GM12801 (cell line): Measurements from ENCODE around the gene IFRD2.

Experiments
- CTCF ChIP-seq: IDR thresholded peaks from one replicate; pipeline ENCODE4 v1.5.1; 2011; ENCODE audit warnings: control low read depth; ENCODE audit not compliant: insufficient read length; ENCODE audit errors: extremely low read depth

IFRD2 gene

GRCh38 chr3:50323092-50323600, 30.9 kb upstream of the IFRD2 start:
- no peak for TF ChIP-seq CTCF

DNA sequence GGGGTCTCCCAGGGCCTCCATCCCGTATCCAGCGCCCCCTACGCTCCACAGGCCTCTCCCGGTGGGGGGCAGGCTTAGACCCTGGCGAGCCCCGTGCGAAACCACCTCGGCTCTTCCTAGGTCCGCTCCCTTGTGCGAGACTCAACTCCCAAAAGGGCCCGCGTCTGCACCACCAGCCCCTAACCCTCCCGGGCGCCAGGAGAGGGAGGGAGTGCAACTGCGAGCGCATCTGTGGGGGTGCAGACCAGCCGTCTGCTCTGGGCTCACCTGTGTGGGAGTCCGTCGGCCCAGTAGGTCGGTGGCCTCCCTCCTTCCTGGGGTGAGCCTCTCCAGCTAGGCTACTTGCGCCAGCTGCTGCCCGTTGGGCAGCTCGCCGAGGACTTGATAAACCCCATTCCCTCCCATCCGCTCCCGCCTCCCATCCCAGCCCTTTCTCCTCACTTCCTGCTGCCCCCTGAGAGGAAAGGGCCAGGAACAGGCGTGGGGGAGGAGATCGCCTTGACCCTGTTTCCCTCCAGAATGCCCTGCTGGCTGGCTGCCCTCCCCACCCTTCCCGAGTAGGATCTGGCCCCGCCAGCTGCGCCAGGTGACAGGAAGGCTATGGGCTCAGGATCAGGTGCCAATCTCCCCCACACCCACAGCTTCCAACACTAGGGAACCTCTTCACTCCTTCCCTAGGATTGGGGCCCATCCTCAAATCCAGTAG, 30.3 kb upstream of the IFRD2 start, which contains the start of gene HYAL2:
HYAL2 (minus strand) TSS at position 360 of the 706 bp plus-strand sequence. CDS start 2,256 bp downstream, outside the sequence.
- TF ChIP-seq CTCF = no peak

DNA sequence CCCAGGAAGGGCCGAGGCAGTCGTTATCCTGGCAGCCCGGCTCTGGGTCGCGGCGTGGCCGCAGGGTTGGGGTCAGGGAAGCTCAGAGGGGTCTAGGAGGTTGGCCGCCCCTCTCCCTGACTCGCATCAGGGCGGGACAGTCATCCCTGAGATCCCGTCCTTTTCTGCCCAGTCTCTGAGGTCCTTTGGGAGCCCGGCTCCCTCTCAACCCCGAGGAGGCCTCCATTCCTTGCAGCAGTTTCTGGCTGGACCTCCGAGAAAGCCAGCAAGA, 29.8 kb upstream of the IFRD2 start:
- TF ChIP-seq CTCF = no peak

DNA sequence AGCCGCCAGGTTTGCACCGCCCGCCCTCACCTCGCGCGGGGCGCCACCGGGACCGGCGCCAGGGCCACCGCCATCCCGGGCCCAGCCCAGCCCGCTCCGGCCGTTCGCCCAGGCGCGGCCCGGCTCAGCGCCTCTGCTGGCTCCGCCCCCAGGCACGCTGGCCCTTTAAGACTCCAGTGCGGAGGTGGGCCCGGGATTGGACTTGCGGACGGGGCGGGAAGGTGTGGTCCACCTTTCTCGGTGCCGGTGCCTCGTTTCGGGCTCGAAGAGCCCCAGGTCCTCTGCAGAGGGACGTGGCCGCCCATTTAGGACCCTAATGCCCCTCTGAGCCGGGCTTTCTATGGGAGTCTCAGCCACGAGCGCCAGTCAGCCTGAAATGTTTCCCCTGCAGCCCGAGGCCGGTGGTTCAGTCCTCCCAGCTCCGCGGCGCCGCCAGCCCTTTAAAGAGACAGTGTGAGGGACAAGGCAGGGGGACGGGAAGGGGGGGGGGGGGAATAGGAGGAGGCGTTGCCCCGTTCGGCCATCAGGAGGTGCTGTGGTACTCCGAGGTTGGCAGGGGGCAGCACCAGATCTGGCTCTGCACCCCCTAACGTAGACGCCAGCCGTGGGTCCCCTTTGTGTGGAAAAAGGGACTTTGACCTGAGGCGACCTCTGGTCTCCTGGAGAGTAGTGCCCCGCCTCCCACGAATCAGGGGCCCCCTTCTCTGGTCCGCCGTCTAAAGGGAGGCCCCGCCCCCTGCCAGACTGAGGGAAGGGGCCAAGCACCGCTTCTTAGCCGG, 29.3 kb upstream of the IFRD2 start:
- TF ChIP-seq CTCF = no peak

GRCh38 chr3:50320853-50321335, 28.7 kb upstream of the IFRD2 start:
- no peak for TF ChIP-seq CTCF

DNA sequence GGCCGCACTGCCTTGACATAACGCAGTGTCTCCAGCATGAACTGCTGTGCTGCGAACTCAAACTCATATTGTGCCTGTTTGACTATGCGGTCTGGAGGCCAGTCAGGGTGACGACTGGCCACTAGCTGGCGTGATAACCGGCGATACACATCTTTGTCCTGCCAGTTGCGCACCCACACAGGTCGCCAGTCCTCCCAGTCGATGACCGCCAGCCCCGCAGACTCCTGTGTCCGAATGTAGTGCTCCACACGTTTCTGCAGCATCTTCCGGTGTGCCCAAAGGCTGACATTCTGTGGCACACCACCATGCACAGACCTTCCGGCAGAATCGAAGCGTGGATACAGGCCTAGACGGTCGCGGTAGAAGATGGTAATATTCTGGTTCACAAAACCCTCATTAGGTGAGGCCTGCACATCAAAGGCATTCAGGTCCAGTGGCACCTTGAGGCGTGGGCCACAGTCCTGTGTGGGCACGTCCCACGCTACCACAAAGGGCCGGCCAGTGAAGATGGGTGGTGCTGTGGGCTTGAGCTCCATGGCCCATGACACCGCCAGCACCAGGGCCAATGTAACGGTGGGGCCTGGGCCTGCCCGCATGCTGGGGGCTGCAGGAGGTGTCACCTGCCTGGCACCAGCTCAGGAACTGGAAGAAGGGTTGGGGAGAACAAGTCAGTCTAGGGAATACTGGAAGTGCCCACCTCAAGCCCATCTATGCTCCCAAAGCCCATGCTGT, 27.8 kb upstream of the IFRD2 start:
- no peak for TF ChIP-seq CTCF
